ENCODE results near the gene KRTAP5-10.
"Not testable (repeated sequence)": the region's sequence is repeated elsewhere in the genome, so short reads cannot be mapped to it uniquely, and the experiment has no call there.

KRTAP5-10 gene, protein sequence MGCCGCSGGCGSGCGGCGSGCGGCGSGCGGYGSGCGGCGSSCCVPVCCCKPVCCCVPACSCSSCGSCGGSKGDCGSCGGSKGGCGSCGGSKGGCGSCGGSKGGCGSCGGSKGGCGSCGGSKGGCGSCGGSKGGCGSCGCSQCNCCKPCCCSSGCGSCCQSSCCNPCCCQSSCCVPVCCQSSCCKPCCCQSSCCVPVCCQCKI

DNA sequence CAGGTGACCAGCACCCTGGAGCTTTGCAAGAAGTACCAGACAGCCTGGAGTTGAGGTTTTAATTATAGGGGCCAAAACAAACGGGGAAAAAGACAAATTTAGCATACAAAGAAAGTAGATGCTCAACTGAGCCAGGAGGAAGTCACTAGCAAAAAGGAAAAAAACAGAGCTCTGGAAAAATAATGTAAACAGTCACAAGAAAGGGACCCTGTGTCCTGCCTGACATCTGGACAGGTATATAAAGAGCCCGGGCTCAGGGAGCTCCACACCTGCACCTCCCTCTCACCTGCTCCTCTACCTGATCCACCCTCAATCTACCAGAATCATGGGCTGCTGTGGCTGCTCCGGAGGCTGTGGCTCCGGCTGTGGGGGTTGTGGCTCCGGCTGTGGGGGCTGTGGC lies at the start of gene KRTAP5-10:
Gene KRTAP5-10 (plus strand): TSS at position 301 of the 400 bp plus-strand sequence. CDS start 25 bp downstream, at position 326.
- DNase-seq (ENCODE audit: extremely low spot score) = no peak
- TF ChIP-seq FOXM1 (IDR thresholded peaks at IDR 0.05; ENCODE audit: borderline replicate concordance) = no peak
- TF ChIP-seq TARDBP (IDR thresholded peaks at IDR 0.05) = no peak
- no peak for TF ChIP-seq FOXK2 (IDR thresholded peaks at IDR 0.05)
- no peak for TF ChIP-seq NFRKB (IDR thresholded peaks at IDR 0.05)
- no peak for TF ChIP-seq HDGF (IDR thresholded peaks at IDR 0.05; ENCODE audit: borderline replicate concordance)
- TF ChIP-seq FOXA1 (IDR thresholded peaks at IDR 0.05) = no peak
- TF ChIP-seq SUZ12 (IDR thresholded peaks at IDR 0.05) = no peak
- TF ChIP-seq CTBP1 (IDR thresholded peaks at IDR 0.05; ENCODE audit: borderline replicate concordance) = no peak
- no peak for TF ChIP-seq L3MBTL2 (conservative IDR thresholded peaks at IDR 0.05)
- TF ChIP-seq ZNF384 (IDR thresholded peaks at IDR 0.05) = no peak
- TF ChIP-seq ARNT (IDR thresholded peaks at IDR 0.05) = no peak
- no peak for TF ChIP-seq LEF1 (IDR thresholded peaks at IDR 0.05; ENCODE audit: borderline replicate concordance)
- TF ChIP-seq SP1 (IDR thresholded peaks at IDR 0.05) = no peak
- no peak for TF ChIP-seq BHLHE40 (IDR thresholded peaks at IDR 0.05; ENCODE audit: borderline replicate concordance)
- no peak for TF ChIP-seq PKNOX1 (IDR thresholded peaks at IDR 0.05)
- ChIA-PET POLR2A (no interaction called here), CTCF (no interaction called here)

GRCh38 chr11:71518506-71519471 lies 46.6 kb upstream of the KRTAP5-10 start:
- POLR2A ChIA-PET = no interaction called here
- no peak for TF ChIP-seq TARDBP (IDR thresholded peaks at IDR 0.05)
- no peak for TF ChIP-seq BHLHE40 (IDR thresholded peaks at IDR 0.05; ENCODE audit: borderline replicate concordance)
- TF ChIP-seq SP1 (IDR thresholded peaks at IDR 0.05) = no peak
- CTCF ChIA-PET = no interaction called here

DNA sequence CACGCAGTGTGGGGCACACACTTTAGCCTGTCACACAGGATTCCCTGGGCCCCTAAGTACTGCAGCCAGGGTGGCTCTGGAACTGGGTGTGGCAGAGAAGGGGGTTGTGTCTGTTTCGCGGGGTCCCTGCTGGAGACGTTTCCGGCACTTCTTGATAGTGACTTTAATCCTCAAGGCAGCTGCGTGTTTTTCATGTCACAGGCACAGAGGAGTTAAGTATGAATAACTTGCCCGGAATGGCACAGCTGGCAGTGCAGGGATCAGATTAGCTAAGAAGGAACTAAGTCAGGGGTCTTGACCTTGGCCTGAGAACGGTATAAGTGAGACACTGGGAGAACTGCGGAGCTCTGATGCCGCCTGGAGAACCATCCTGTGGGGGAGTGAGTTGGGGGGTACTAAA lies 45.8 kb upstream of the KRTAP5-10 start:
- DNase-seq (ENCODE audit: extremely low spot score) = no peak
- no peak for TF ChIP-seq FOXM1 (IDR thresholded peaks at IDR 0.05; ENCODE audit: borderline replicate concordance)
- TF ChIP-seq NFRKB (IDR thresholded peaks at IDR 0.05) = no peak
- TF ChIP-seq LEF1 (IDR thresholded peaks at IDR 0.05; ENCODE audit: borderline replicate concordance) = no peak
- no peak for TF ChIP-seq FOXA1 (IDR thresholded peaks at IDR 0.05)
- no peak for TF ChIP-seq ELF4 (IDR thresholded peaks at IDR 0.05)
- TF ChIP-seq ARNT (IDR thresholded peaks at IDR 0.05) = no peak
- no peak for TF ChIP-seq TARDBP (IDR thresholded peaks at IDR 0.05)
- no peak for TF ChIP-seq PKNOX1 (IDR thresholded peaks at IDR 0.05)
- no peak for TF ChIP-seq L3MBTL2 (conservative IDR thresholded peaks at IDR 0.05)
- TF ChIP-seq HDGF (IDR thresholded peaks at IDR 0.05; ENCODE audit: borderline replicate concordance) = no peak
- TF ChIP-seq SUZ12 (IDR thresholded peaks at IDR 0.05) = no peak
- POLR2A ChIA-PET = no interaction called here
- CTCF ChIA-PET = no interaction called here

More at GRCh38 chr11:71518506-71519471, 46.6 kb upstream of the KRTAP5-10 start:
- no peak for DNase-seq (ENCODE audit: extremely low spot score)

- ChIA-PET CTCF (interaction anchor here (0.5 kb wide), 1 partner anchor 20 kb away, joined by 3 read pairs; no protein-coding TSS in a partner anchor), POLR2A (no interaction called here)
- DNase-seq (ENCODE audit: extremely low spot score) = no peak
- no peak for TF ChIP-seq L3MBTL2 (conservative IDR thresholded peaks at IDR 0.05)
- TF ChIP-seq ELF4 (IDR thresholded peaks at IDR 0.05) = no peak
- no peak for TF ChIP-seq CTBP1 (IDR thresholded peaks at IDR 0.05; ENCODE audit: borderline replicate concordance)
- TF ChIP-seq FOXM1 (IDR thresholded peaks at IDR 0.05; ENCODE audit: borderline replicate concordance) = no peak
- TF ChIP-seq SUZ12 (IDR thresholded peaks at IDR 0.05) = no peak
- no peak for TF ChIP-seq ZNF384 (IDR thresholded peaks at IDR 0.05)
- no peak for TF ChIP-seq BHLHE40 (IDR thresholded peaks at IDR 0.05; ENCODE audit: borderline replicate concordance)
- TF ChIP-seq FOXA1 (IDR thresholded peaks at IDR 0.05) = no peak
- no peak for TF ChIP-seq LEF1 (IDR thresholded peaks at IDR 0.05; ENCODE audit: borderline replicate concordance)
- no peak for TF ChIP-seq FOXK2 (IDR thresholded peaks at IDR 0.05)
- no peak for TF ChIP-seq NFRKB (IDR thresholded peaks at IDR 0.05)
Observed at GRCh38 chr11:71525188-71525937, 40.0 kb upstream of the KRTAP5-10 start.

GRCh38 chr11:71525938-71526495 lies 39.3 kb upstream of the KRTAP5-10 start:
- ChIA-PET CTCF (interaction anchor here (0.5 kb wide), 1 partner anchor 21 kb away, joined by 3 read pairs; no protein-coding TSS in a partner anchor), POLR2A (no interaction called here)
- TF ChIP-seq FOXK2 (IDR thresholded peaks at IDR 0.05) = no peak
- TF ChIP-seq FOXM1 (IDR thresholded peaks at IDR 0.05; ENCODE audit: borderline replicate concordance) = no peak
- TF ChIP-seq FOXA1 (IDR thresholded peaks at IDR 0.05) = no peak
- DNase-seq (ENCODE audit: extremely low spot score) = no peak

- POLR2A ChIA-PET; DNase-seq (ENCODE audit: extremely low spot score): not testable (repeated sequence)
- CTCF ChIA-PET = interaction anchor here (0.5 kb wide), 1 partner anchor 199 kb away, joined by 3 read pairs; no protein-coding TSS in a partner anchor
Observed at GRCh38 chr11:71526796-71527575, 38.4 kb upstream of the KRTAP5-10 start, which contains the start of gene KRTAP5-7. Gene KRTAP5-7 (plus strand): TSS chr11:71527267. CDS start chr11:71527301, 34 bp downstream.
